ENCODE results near the gene MFNG. TPM values are rescaled to one million over a fixed set of nuclear protein-coding genes. Genes with fewer than 3 reads are reported as not detected.

Gene MFNG
- total RNA-seq, 1 donor from 2014 or later = 1.5 TPM

DNA sequence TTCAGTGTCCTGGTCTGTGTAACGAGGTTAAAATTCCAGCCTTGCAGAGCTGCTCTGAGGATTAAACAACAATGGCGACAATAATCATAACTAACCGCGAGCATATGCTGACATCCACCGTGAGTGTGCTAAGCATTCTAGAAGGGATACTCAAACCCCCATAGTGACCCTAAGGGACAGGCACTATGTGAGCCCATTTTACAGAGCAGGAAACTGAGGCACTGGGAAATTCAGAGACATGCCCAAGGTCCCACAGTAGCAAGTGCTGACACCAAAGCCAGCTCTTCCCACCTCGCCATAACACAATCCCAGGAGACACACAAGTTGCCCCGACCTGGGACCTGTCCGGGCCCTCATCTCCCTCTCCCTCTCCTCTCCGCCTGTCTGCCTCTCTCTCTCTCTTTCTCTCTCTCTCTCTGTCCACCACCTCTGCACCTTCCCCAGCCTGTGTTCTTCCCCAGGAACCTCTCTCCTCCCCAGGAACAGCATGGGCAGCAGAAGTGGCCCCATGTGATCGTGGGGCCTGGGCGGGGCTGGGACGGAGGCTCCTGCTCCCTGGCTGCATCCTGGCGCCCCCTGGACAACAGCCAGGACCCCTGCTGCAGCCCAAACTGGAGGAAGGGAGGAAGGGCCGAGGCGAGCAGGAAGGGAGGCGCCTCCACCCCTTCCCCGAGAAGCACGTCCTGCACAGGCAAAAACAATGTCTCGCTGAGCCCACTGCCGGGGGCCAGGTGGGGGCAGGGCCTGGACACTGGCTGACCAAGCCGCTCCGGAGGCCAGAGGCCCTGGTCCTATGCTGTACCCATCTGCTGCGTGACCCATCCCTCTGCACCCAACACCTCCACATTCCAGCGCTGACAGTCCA, 14.8 kb upstream of the MFNG start:
- Mint-ChIP-seq H3K4me1 (ENCODE audit: unreplicated experiment) (peaks cover 65% of the 10 kb centered on the region), H3K4me3 (ENCODE audit: unreplicated experiment) (peak overlapping the region; percentile 67), H3K27ac (ENCODE audit: unreplicated experiment) (peak overlapping the region; percentile 91), H3K27me3 (ENCODE audit: unreplicated experiment) (no peaks in the 10 kb centered on the region), H3K36me3 (ENCODE audit: unreplicated experiment) (peaks cover 10% of the 10 kb centered on the region), H3K9me3 (ENCODE audit: unreplicated experiment) (no peaks in the 10 kb centered on the region)
- TF ChIP-seq CTCF (IDR thresholded peaks at IDR 0.05) = no peak
- no peak for DNase-seq (ENCODE audit: extremely low spot score, unreplicated experiment)

DNA sequence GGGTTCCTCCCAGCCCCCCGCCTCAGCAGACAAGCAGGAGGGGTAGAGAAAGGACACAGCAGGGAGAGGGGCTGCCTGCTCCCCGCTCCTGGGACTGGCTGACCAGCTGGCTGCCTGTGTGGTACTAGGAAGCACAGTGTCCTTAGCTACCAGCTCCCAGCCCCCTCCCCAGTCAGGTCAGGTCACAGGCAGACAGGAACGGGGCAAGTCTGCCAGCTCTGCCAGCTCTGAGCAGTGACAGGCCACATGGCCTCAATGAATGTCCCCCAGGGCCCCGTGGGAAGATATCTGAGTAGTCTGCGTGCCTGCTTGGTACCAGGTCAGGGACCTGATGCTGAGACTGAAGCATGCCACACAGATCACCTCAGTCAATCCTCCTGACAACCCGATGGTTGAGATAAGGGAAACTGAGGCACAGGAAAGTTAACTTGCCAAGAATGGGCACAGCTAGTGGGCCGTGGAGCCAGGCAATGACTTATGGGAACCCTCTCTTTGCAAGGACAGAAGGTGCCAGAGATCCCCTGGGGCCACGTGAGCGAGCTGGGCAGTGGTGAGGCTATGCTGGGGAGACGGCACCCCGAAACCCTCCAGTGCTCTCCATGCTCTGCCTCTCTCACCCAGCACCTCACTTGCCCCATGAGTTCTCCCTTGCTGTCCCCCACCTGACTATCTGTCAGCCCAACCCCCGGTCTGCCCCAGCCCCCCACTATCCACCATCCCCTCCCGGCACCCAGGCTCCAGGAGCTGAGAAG, 13.8 kb upstream of the MFNG start:
- DNase-seq (ENCODE audit: extremely low spot score, unreplicated experiment) = no peak
- Mint-ChIP-seq H3K27ac (ENCODE audit: unreplicated experiment) (peak overlapping the region; percentile 75), H3K4me3 (ENCODE audit: unreplicated experiment) (no peak overlapping the region), H3K9me3 (ENCODE audit: unreplicated experiment) (no peaks in the 10 kb centered on the region), H3K36me3 (ENCODE audit: unreplicated experiment) (peaks cover 15% of the 10 kb centered on the region), H3K4me1 (ENCODE audit: unreplicated experiment) (peaks cover 66% of the 10 kb centered on the region), H3K27me3 (ENCODE audit: unreplicated experiment) (no peaks in the 10 kb centered on the region)
- TF ChIP-seq CTCF (IDR thresholded peaks at IDR 0.05) = no peak

- no peaks in the 10 kb centered on the region for H3K27me3 Mint-ChIP-seq (ENCODE audit: unreplicated experiment)
- H3K36me3 Mint-ChIP-seq (ENCODE audit: unreplicated experiment) = peaks cover 10% of the 10 kb centered on the region
- H3K4me3 Mint-ChIP-seq (ENCODE audit: unreplicated experiment) = no peak overlapping the region
- no peak for DNase-seq (ENCODE audit: extremely low spot score, unreplicated experiment)
- TF ChIP-seq CTCF (IDR thresholded peaks at IDR 0.05) = no peak
- H3K27ac Mint-ChIP-seq (ENCODE audit: unreplicated experiment) = peak overlapping the region; percentile 75
- H3K9me3 Mint-ChIP-seq (ENCODE audit: unreplicated experiment) = no peaks in the 10 kb centered on the region
- peaks cover 66% of the 10 kb centered on the region for H3K4me1 Mint-ChIP-seq (ENCODE audit: unreplicated experiment)
Measured at GRCh38 chr22:37499027-37499707, 13.0 kb upstream of the MFNG start.

GRCh38 chr22:37498289-37498909, 12.2 kb upstream of the MFNG start:
- H3K9me3 Mint-ChIP-seq (ENCODE audit: unreplicated experiment) = no peaks in the 10 kb centered on the region
- peaks cover 67% of the 10 kb centered on the region for H3K4me1 Mint-ChIP-seq (ENCODE audit: unreplicated experiment)
- H3K27me3 Mint-ChIP-seq (ENCODE audit: unreplicated experiment) = no peaks in the 10 kb centered on the region
- peaks cover 14% of the 10 kb centered on the region for H3K36me3 Mint-ChIP-seq (ENCODE audit: unreplicated experiment)
- peak; percentile 52 for TF ChIP-seq CTCF (IDR thresholded peaks at IDR 0.05)
- peak overlapping the region; percentile 18 for H3K27ac Mint-ChIP-seq (ENCODE audit: unreplicated experiment)
- no peak overlapping the region for H3K4me3 Mint-ChIP-seq (ENCODE audit: unreplicated experiment)
- no peak for DNase-seq (ENCODE audit: extremely low spot score, unreplicated experiment)

Data from osteocyte (in vitro differentiated cells).